ENCODE data around the gene MYDGF. TPM values are rescaled to one million over a fixed set of nuclear protein-coding genes. Genes with fewer than 3 reads are reported as not detected.

Gene MYDGF
- total RNA-seq, 6 experiments from 2014 or later: 266 to 322 (median 283) TPM

DNA sequence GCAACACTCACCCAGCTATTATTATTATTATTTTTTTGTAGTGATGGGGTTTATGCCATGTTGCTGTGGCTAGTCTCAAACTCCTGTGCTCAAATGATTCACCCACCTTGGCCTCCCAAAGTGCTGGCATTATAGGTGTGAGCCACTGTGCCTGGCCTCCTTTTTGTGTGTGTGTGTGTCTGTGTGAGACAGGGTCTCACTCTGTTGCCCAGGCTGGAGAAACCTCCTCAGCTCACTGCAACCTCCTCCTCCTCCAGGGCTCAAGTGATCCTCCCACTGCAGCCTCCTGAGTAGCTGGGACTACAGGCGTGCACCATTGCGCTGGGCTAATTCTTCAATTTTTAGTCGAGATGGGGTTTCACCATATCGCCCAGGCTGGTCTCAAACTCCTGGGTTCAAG is 3.6 kb upstream of the MYDGF start:
- TF ChIP-seq, protein P1, sequence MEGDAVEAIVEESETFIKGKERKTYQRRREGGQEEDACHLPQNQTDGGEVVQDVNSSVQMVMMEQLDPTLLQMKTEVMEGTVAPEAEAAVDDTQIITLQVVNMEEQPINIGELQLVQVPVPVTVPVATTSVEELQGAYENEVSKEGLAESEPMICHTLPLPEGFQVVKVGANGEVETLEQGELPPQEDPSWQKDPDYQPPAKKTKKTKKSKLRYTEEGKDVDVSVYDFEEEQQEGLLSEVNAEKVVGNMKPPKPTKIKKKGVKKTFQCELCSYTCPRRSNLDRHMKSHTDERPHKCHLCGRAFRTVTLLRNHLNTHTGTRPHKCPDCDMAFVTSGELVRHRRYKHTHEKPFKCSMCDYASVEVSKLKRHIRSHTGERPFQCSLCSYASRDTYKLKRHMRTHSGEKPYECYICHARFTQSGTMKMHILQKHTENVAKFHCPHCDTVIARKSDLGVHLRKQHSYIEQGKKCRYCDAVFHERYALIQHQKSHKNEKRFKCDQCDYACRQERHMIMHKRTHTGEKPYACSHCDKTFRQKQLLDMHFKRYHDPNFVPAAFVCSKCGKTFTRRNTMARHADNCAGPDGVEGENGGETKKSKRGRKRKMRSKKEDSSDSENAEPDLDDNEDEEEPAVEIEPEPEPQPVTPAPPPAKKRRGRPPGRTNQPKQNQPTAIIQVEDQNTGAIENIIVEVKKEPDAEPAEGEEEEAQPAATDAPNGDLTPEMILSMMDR (IDR thresholded peaks at IDR 0.05): no peak
- H3K27ac Mint-ChIP-seq: peak overlapping the region; percentile 51; the same call in 1 of the 2 replicates
- DNase-seq: no peak
- H3K4me1 Mint-ChIP-seq (ENCODE audit: low read depth): peaks cover 15% of the 10 kb centered on the region
- no peak overlapping the region for H3K4me3 Mint-ChIP-seq
- H3K27me3 Mint-ChIP-seq (ENCODE audit: insufficient read depth): peaks cover 7% of the 10 kb centered on the region
- H3K9me3 Mint-ChIP-seq: no peaks in the 10 kb centered on the region
- peaks cover 15% of the 10 kb centered on the region for H3K36me3 Mint-ChIP-seq (ENCODE audit: low read depth)

DNA sequence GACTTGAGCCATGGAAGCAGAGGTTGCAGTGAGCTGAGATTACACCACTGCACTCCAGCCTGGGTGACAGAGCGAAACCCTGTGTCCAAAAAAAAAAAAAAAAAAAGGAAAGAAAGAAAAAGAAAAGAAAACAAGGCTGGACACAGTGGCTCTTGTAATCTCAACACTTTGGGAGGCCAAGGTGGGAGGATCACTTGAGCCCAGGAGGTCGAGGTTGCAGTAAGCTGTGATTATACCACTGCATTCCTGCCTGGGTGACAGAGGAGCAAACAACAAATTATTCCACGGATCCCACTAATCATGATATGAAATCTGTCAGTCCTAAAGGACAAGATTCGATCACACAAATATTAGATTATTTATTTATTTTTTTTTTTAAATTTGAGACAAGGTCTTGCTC is 3.1 kb upstream of the MYDGF start:
- DNase-seq: no peak
- Mint-ChIP-seq H3K4me1 (ENCODE audit: low read depth) (peaks cover 20% of the 10 kb centered on the region), H3K4me3 (no peak overlapping the region), H3K9me3 (no peaks in the 10 kb centered on the region), H3K27ac (no peak overlapping the region), H3K36me3 (ENCODE audit: low read depth) (peaks cover 17% of the 10 kb centered on the region), H3K27me3 (ENCODE audit: insufficient read depth) (peaks cover 7% of the 10 kb centered on the region)
- TF ChIP-seq, protein P1 (IDR thresholded peaks at IDR 0.05): no peak

DNA sequence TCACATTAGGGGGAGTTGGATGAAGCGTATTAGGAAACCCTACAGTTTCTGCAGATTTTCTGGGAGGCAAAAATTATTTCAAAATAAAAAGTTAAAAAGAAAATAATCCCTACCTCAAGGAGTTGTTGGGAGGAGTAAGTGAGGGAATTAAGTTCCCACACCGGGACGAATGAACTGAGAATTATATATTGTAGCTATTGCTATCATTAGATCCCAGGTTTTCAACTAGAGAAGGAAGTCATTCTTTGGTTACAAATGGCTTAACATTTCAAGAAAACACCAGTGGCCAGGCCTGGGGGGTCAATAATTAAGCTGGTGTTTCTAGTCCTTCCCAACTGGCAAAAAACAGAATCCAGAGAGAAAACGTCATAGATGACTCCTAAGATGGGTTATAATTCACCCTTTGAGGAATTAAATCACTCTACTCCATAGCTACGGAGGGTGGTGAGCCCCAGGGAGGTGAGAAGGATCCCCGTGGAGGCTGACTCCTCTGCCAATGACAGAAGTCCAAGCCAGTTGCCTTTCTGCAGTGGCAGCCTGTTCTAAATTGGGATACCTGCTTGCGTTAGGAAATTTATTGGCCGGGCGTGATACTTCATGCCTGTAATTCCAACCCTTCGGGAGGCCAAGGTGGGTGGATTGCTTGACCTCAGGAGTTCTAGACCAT is 1.2 kb upstream of the MYDGF start:
- peak overlapping the region; percentile 28; the same call in 1 of the 2 replicates for H3K27ac Mint-ChIP-seq
- no peaks in the 10 kb centered on the region for H3K9me3 Mint-ChIP-seq
- H3K4me1 Mint-ChIP-seq (ENCODE audit: low read depth): peaks cover 22% of the 10 kb centered on the region
- TF ChIP-seq, protein P1 (IDR thresholded peaks at IDR 0.05): no peak
- H3K27me3 Mint-ChIP-seq (ENCODE audit: insufficient read depth): peaks cover 7% of the 10 kb centered on the region
- H3K36me3 Mint-ChIP-seq (ENCODE audit: low read depth): peaks cover 15% of the 10 kb centered on the region
- DNase-seq: no peak
- H3K4me3 Mint-ChIP-seq: no peak overlapping the region

DNA sequence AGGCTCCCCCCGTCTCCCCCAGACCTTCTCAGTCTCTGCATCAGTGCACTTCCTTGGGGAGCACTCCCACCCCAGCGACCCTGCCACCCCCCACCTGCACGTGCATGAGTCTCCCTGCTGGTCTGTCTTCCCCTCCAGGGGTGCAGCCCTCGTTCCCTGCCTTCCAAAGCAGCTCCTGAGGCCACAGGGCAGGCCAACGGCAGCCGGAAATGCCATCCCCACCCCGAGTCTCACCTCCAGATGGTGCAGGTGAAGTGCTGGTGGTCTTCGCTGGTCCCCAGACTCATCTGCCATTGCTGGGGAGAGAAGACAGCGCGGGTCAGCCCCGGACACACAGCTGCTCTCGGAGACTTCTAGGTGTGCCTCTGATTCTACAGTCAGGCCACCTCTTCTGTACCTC is 5.5 kb downstream of the MYDGF start:
- TF ChIP-seq, protein P1 (IDR thresholded peaks at IDR 0.05): no peak
- no peak overlapping the region for H3K27ac Mint-ChIP-seq
- peaks cover 28% of the 10 kb centered on the region for H3K36me3 Mint-ChIP-seq (ENCODE audit: low read depth)
- H3K4me3 Mint-ChIP-seq: no peak overlapping the region
- H3K9me3 Mint-ChIP-seq: no peaks in the 10 kb centered on the region
- no peak for DNase-seq
- H3K27me3 Mint-ChIP-seq (ENCODE audit: insufficient read depth): peaks cover 5% of the 10 kb centered on the region; the same call in 1 of the 2 replicates
- peaks cover 20% of the 10 kb centered on the region for H3K4me1 Mint-ChIP-seq (ENCODE audit: low read depth)

DNA sequence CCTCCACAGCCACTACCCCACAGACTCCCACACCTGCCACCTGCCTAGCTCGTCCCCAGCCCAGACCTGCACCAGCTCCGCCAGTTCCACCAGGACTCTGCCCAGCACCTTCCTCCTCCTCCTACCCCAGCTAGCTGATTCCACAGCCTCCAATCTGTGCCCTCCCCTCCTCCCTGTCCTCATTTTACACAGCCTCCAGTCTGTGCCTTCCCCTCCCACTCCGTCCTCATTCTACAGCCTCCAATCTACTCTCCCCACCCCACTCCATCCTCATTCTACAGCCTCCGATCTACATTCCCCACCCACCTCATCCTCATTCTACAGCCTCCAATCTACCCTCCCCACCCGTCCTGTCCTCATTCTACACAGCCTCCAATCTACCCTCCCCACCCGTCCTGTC is 7.3 kb downstream of the MYDGF start:
- H3K4me3 Mint-ChIP-seq: no peak overlapping the region
- H3K9me3 Mint-ChIP-seq: no peaks in the 10 kb centered on the region
- DNase-seq: no peak
- peaks cover 6% of the 10 kb centered on the region for H3K4me1 Mint-ChIP-seq (ENCODE audit: low read depth)
- no peaks in the 10 kb centered on the region; the same call in 1 of the 2 replicates for H3K27me3 Mint-ChIP-seq (ENCODE audit: insufficient read depth)
- H3K27ac Mint-ChIP-seq: no peak overlapping the region
- TF ChIP-seq, protein P1 (IDR thresholded peaks at IDR 0.05): no peak
- peaks cover 16% of the 10 kb centered on the region for H3K36me3 Mint-ChIP-seq (ENCODE audit: low read depth)

All from HFFc6 (cell line).